NCI-H146 (cell line): ENCODE results near the gene EIF1B.
"Not testable (repeated sequence)": the region's sequence is repeated elsewhere in the genome, so short reads cannot be mapped to it uniquely, and the experiment has no call there.

Experiments used
- DNase-seq: peaks from one replicate; lab custom pipeline; 2025; lab: John Stamatoyannopoulos, UW

Gene EIF1B

DNA sequence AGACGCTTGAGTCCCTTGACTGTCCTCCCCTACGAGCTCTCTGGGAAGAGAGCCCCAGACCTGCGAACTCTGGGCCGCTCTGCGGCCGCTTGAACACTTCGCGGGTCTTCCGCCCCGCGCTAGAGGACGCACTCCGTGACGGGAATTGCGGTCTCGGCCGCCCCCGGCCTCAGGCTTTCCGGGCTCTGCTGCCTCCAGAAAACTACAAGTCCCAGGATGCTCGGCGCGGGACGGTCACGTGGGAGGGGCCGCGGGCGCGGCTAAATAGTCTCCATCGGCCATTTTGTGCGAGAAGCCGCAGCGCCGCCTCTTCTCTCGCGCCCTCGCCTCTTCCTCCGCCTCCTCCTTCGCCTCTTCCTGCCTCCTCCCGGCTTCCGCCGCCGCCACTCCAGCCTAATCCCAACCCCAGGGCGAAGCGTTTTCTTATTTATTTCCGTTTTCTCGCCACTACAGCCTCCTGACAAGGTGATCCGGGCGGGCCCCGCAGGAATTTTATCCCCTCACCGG, at the start of gene EIF1B:
Gene EIF1B (plus strand): TSS at position 290 of the 507 bp plus-strand sequence. CDS start 235 bp downstream, outside the sequence.
- peak; percentile 93 for DNase-seq

DNA sequence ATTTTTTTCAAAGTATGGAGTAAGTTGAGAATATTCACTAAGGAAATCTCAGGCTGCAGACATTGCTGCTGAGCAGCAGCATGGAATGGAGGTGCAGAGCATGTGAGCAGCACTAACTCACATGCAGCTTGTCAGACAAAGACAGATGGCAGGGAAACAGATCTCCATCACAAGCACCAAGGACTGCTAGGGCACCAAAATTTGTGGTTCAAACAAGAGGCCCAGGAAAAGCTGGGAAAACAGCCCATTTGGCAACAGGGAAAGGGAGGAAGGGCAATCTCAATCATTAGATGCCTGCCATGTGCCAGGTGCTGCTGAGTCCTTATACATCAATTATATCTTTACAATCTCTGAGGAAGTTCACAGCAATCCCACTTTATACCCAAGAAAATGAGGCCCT, 47.2 kb upstream of the EIF1B start:
- DNase-seq, result no peak

DNA sequence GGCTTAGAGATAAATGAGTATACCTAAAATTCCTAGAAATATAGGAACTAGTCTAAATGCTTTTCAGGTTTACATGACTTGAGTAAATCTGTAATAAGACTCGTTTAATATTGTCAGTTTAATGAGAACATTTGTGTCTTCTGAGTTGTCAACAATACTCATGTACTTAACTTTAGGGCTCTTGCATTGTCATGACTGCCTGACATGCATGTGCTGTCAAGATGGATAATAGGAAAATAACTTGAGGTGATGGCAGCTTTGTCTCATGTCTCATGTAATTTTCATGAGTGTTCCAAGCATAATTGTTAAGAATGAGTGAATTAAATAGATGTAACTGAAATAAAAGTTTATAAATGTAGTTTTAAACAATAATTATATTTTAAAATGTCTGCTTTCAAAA, 45.1 kb upstream of the EIF1B start:
- DNase-seq, result no peak

DNA sequence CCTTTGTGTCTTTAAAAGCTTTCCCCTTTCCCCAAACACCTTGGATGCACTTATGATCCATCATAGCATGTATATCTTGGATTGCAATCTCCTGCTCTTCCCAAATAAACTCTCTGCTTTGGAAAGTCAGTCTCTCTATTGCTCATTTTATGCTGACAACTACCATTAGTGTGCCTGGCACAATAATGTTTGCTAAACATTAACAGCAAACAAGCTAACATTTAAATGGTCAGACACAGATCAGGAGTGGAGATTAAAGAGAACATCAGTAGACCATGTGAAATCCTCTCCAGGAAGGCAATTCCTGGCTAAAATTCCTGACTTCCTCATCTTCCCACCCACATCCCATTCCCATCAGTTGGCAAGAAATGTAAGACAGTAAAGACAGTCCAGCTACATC, 44.3 kb upstream of the EIF1B start:
- no peak for DNase-seq

DNA sequence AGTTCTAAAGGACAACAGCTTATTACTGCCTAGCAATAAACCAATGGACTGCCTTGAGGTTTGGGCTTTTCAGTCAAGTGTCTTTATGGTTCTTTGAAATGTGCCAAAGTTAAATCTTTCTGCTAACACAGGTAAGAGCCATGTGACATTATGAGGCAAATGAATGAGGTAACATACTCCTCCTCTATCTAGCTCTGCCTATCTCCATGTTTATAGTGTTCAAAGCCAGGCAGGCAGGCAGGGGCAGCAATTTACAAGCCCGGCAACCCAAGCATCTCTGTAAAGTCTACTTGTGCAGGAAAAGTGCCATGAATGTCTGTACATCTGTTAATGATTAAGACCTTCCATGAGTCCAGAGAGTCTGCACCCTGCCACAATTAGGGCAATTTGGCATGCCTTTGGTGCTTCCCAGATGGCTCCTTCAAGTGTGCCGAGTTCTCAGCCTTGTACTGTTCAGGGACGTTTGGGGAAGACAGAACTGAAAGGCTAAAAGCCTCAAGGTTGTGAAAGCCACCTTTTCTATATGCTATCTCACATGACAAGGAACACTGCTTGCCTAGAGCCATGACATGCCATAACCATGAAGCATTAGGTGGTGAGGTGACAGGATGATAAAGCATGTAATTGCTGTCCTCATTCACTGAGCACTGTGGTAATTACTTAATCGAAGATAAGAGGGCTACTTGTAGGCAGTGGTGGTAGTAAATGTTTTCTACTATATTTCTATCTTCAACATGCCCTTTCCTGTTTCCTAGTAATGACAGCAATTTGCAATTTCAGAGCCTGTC, 41.4 kb upstream of the EIF1B start:
- no peak for DNase-seq

DNA sequence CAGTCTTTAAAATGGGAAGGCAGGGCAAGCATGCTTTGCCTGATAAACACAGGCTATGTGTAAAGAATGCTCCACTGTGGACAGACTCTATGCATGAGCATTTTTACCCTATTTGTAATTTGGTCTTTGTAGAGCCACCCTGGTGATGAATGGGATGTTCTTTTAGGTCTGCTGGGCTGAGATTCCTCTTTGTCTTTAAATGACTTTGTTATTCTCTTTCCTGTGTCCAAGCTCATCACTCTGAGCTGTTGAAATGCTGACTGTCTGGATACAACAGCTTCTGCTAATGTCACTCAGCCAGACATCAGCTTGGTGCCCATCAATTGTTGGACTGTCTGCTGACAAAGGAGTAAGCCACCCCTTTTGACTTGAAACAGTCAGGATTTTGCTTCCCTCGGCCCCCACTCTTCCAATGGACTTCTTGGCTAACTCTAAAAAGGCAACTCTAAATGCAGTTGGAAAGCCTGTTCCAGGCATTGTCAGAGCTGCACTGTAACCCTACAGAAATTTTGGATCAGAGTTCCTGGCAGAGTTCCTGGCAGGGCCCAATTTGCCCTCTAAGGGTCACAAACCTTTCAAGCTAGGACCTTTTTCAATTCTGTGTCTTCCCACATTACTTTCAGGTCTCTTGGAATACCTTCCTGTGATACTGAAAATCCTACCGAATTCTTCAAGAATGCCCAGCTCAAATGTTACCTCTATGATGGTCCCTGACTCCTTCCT, 40.5 kb upstream of the EIF1B start:
- DNase-seq, result no peak

DNA sequence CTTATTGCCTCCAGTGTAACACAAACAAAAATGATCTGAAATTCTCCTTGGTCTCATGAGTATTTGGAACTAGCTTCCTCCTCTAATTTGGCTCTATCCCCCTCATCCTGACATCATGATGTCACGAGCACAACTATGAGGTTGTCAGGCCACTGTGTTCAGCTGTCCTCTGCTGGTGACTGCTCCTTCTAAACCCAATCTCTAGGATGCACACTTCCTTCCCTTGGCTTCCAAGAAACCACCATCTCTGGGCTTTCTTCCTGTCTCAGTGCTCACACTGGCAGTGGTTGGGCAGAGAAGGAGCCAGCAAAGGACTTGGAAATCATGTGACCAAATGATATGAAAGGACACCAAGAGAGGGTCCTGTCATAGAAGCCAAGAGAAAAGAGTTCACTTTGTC, 30.7 kb upstream of the EIF1B start:
- no peak for DNase-seq

DNA sequence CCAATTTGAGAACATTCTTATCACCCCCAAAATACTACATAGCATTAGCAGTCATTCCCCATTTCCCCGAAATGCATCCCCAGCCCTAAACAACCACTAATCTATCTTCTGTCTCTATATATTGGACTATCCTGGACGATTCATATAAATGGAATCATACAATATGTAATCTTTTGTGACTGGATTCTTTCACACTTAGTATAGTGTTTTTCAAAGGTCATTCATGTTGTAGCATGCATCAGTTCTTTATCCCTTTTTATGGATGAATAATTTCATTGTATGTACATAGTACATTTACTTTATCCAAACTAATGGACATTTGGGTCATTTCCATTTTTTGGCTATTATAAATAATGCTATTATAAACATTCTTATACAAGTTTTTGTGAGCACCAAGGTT, 27.5 kb upstream of the EIF1B start:
- DNase-seq, result no peak

DNA sequence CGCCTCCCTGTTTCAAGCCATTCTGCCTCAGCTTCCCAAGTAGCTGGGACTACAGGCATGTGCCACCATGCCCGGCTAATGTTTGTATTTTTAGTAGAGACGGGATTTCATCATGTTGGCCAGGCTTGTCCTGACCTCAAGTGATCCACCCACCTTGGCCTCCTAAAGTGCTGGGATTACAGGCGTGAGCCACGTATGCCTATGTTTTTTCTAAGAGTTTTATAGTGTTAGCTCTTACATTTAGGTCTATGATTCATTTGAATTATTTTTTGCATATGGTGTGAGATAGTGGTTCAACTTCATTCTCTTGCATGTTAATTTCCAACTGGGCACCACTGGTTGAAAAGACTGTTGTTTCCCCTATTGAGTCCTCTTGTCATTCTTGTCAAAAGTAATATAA, 26.4 kb upstream of the EIF1B start:
- DNase-seq, result not testable (repeated sequence)

DNA sequence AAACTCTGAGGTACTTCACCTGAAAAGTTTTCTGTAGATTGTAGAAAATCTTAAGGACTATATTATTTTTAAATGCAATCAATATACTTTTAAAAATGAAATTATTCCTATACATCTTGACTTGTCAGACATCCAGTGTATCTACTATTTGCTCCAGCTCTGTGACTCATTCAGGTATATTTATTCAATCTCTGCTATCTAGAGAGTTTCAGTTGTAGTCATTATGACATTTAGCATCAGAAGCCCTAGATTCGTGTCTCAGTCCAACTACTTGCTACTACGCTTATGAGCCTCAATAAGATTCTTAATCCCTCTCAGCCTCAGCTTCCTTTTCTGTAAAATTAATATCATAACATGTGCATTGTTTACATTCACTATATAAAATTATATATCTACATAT, 22.3 kb upstream of the EIF1B start:
- DNase-seq, result no peak

DNA sequence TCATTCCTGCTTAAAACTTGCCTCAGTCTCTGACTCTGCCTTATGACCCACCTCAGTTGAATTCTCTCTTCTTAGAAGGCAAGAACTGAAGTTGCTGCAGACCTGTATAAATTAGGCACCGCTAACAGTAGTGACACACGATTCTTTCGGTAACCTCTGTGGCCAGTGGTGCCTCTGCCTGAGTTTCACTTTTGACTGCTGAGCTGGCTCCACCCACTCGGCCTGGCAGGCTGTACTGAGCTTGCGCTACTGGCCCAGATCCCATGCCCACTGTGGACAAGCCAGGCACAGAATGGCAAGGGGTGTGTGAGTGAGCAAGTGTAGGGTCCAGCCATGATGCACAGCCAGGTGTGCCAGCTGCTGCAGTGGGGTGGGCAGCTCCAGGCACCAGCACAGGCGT, 19.1 kb upstream of the EIF1B start:
- DNase-seq, result no peak

DNA sequence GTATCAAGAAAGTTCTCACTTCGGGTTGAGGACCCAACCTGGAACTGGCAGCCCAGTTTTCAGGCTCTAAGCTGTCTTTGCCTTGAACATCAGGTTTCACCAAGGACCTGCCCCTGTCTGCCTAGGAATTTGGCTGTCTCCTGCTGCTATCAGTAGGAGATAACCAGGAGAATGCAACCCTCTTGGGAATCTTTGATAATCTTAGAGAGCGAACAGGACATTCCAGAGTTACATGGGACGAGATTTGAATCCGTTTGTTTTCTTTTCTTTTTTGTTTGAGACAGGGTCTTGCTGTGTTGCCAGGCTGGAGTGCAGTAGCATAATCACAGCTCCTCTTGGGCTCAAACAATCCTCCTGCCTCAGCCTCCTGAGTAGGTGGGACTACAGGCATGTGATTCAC, 18.0 kb upstream of the EIF1B start:
- no peak for DNase-seq

DNA sequence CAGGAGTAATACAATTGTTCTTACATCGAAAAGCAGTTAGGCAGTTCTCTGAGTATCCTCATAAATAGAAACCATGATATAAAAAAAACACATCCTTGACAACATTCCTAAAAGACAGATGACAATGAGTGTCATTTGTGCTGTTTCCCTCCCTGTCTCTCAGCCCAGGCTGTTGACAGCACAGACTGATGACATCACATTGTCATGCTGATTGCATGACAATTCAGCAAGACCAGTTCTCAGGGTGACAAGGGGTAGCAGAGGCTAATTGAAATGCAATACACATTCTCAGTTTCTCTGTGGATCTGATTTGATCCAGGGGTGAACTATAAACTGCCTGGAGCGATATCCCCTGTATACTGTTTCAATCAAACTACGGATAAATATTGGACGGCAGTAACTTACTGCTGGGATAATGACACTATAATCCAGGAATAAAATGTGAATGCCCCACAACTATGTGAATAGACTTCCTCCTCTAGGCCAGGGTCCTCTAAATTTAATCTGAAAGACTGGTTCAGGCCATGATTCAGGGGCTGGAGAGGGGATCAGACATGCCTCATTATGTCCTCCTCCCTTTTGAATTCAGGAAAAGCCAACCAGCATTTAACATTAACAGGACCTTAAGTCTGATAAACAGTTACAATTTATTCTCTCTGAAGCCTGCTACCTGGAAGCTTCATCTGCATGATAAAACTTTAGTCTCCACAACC, 16.7 kb upstream of the EIF1B start:
- no peak for DNase-seq

DNA sequence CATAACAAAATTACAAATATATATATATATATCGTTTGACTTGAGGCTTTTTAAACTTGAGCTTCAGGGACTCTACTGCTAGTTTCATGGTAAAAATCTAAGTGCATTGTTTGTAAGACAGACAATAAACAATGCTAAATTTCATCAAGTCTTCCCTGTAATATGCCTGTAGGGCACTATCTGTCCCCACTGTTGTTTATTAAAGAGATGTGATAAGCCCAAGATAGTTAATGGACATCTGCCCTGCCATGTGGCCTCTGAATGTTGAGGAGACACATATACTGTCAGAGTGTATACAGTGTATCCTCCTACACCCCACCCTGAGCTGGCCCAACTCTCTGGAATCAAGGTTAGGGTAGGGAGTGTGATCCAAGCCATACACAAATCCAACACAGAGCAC, 15.1 kb upstream of the EIF1B start:
- no peak for DNase-seq

DNA sequence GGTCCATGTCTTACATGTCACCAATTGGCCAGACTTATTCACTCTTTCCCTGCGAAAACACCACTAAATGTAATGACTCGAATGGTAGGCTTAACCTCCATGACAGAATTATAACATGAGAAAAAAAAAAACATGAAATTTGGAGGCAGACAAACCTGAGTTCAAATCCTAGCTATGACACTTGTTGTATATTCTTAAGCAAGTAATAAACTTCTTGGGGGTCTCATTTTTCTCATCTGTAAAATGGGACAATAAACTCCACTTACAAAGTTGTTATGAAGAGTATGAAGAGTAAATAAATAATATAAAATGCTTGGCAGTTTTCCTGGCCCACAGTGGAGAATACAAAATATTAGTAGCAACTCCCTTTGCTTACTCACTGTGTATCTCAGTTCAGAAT, 11.4 kb upstream of the EIF1B start:
- DNase-seq, result no peak

DNA sequence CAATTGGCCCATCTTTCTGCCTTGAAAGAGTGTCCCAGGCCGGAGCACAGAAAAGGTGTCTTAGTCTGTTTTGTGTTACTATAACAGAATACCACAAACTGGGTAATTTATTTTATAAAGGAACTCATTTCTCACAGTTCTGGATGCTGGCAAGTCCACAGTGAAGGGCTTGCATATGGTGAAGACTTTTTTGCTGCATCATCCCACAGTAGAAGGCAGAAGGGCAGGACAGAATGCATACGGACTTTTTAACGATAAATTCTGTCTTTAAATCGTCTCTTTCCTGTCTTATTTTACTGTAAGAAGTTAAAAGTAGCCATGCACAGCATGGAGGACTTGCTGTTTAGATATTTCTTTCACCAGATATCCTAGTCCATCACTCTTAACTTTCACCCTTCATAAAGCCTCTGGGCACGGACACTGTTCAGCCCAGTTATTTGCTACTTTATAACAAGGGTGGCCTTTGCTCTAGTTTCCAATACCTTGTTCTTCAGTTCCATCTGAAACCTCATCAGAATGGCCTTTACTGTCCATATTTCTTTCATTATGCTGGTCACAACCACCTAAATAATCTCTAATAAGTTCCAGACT, 10.3 kb upstream of the EIF1B start:
- DNase-seq, result no peak

DNA sequence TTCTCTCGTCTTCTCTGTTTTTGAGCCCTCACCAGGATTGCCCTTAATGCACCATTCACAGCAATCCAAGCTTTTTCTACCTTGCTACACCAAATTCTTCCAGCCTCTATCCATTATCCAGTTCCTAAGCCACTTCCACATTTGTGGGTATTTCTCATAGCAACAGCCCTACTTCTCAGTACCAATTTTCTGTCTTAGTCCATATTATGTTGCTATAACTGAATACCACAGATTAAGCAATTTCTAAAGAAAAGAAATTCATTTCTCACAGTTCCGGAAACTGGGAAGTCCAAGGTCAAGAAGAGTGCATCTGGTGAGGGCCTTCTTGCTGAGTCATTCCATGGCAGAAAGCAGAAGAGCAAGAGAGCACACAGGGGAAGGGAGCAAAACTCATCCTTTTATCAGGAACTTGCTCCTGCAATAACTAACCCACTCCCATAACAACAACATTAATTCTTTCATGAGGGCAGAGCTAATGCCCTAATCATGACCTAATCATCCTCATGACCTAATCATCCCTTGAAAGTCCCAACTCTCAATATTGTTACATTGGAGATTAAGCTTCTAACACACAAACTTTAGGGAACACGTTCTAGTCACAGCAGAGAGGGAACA, 9.7 kb upstream of the EIF1B start:
- no peak for DNase-seq

DNA sequence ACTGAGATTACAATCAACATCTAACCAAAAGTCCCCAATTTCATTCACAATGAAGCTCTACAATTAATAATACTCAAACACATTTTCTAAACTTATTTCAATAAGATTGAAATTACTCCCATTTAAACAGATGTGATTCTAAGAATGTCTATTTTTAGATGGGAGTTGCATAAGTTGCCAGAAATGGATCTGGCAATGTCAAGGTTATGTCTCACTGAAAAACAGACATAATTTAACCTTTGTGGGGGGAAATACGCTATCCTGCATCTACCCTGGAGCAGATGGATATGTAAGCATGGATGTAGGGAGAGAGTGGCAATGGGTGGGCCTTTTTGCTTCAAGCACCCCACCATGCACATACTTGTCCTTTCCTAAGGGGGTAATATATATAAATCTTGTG, 6.7 kb upstream of the EIF1B start:
- DNase-seq, result no peak

DNA sequence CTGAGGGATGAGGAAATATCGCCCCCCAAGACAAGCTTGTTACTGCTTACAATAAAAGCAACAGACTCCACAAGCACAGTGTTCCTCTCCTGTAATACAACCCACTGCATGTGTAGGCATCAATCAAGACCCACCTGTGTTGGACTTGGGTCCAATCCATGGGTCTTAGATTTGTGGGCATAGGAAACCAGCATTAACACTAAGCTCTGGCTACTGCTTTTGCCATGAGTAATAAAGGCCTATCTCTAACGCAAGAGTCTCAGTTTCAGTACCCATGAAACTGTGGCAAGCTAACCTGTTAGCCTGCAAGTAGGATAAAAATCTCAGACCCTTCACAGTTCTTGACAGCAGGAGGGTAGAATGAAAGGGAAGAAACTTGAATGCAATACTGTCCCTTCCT, 5.2 kb upstream of the EIF1B start:
- no peak for DNase-seq

DNA sequence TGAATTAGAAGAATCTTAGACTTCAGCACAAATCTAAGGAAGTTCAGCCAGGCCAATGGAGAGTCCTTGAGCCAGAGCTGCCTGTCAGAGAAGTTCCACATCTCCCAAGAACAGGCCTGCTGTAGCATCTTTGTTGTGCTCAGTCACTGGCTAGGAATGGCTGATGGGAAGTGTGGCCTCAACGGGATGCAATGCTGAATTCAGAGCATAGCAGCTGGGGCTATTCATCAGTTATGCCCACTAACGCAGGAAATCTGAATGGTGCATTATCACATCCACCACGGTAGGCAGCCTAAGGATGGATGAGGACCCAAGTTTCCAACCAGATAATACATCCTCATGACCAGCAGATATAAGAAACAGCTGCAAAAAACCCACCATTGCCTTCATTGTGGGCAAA, 3.2 kb upstream of the EIF1B start:
- no peak for DNase-seq

DNA sequence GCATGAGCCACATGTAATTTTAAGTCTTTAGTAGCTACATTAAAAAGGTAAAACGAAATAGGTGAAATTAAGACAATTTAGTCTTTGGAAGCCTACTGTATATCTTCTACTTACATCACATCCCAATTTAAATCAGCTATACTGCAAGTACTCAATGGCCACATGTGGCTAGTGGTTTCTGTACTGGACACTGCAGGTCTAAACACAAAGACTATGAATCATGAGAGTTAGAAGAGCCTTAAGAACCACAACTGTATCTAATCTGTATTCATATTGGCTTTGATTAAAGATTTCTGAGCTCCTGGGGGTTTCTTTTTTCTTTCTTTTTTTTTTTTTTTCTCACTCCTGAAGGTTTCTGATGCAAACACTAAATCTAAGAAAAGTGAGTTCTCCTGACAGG, 2.3 kb upstream of the EIF1B start:
- DNase-seq, result no peak
